CD14-positive monocyte (primary cell): ENCODE results near the gene STK32A. TPM values are rescaled to one million over a fixed set of nuclear protein-coding genes. Genes with fewer than 3 reads are reported as not detected.
A peak's percentile ranks its signal among the peaks of the same experiment; 100 is the strongest.

Source experiments
- DNase-seq, 3 donors: peaks; one replicate each; pipeline ENCODE4 v3.0.0-alpha.2; 2011 to 2022
- H2AFZ ChIP-seq: 2 replicates; pipeline ENCODE4 v1.6.0; 2012; ENCODE audit warnings: mild to moderate bottlenecking, low read depth, low read length, inconsistent platforms; ENCODE audit not compliant: insufficient read depth, poor library complexity, severe bottlenecking
- H3K27ac ChIP-seq, 2 donors: 1 replicate in 1 of 2; 2 replicates in 1 of 2; pipeline ENCODE4 v1.5.1; 2012 to 2013; ENCODE audit warnings: low read length in 2 of 2, control low read depth in 1 of 2, inconsistent platforms in 1 of 2, low read depth in 1 of 2, mild to moderate bottlenecking in 1 of 2
- H3K27me3 ChIP-seq, 2 donors: one replicate each; pipeline versions ENCODE4 v1.6.0 to v1.6.1; 2011 to 2013; ENCODE audit warnings: low read length in 2 of 2; ENCODE audit not compliant: control insufficient read depth in 2 of 2, insufficient read depth in 2 of 2
- H3K36me3 ChIP-seq, 2 donors: replicated peaks in 1 of 2; 1 replicate in 1 of 2; 2 replicates in 1 of 2; pipeline versions ENCODE4 v1.5.1 to v1.6.1; 2012 to 2013; ENCODE audit warnings: low read length in 2 of 2, control low read depth in 1 of 2, inconsistent platforms in 1 of 2, mild to moderate bottlenecking in 1 of 2; ENCODE audit not compliant: insufficient read depth in 2 of 2, control insufficient read depth in 1 of 2
- H3K4me1 ChIP-seq, 2 donors: 1 replicate in 1 of 2; 2 replicates in 1 of 2; pipeline versions ENCODE4 v1.5.1 to v1.6.1; 2012 to 2013; ENCODE audit warnings: low read length in 2 of 2, control low read depth in 1 of 2, inconsistent platforms in 1 of 2, mild to moderate bottlenecking in 1 of 2, moderate library complexity in 1 of 2; ENCODE audit not compliant: insufficient read depth in 2 of 2, control insufficient read depth in 1 of 2
- H3K4me2 ChIP-seq: replicated peaks from 2 replicates; pipeline ENCODE3; 2012; ENCODE audit warnings: low read length, moderate library complexity, mild to moderate bottlenecking; ENCODE audit not compliant: poor library complexity, severe bottlenecking; ENCODE audit errors: extremely low read depth
- H3K4me3 ChIP-seq, 3 experiments: fragments of 200-600 bp in 1 of 3; sonication (generic) in 1 of 3; replicated peaks in 1 of 3; 1 replicate in 2 of 3; 2 replicates in 1 of 3; pipeline ENCODE4 v1.5.1; 2011 to 2013; ENCODE audit warnings: low read length in 3 of 3, mild to moderate bottlenecking in 3 of 3, control low read depth in 2 of 3, low read depth in 2 of 3, inconsistent platforms in 1 of 3, moderate library complexity in 1 of 3
- H3K79me2 ChIP-seq: 2 replicates; pipeline ENCODE4 v1.6.0; 2012; ENCODE audit warnings: mild to moderate bottlenecking, control low read depth, inconsistent platforms, low read length, moderate library complexity; ENCODE audit not compliant: insufficient read depth
- H3K9ac ChIP-seq: 2 replicates; pipeline ENCODE4 v1.6.0; 2017; ENCODE audit warnings: low read length, mild to moderate bottlenecking; ENCODE audit not compliant: insufficient read depth, poor library complexity, severe bottlenecking
- H3K9me3 ChIP-seq, 2 donors: replicated peaks in 1 of 2; 1 replicate in 1 of 2; 2 replicates in 1 of 2; pipeline versions ENCODE4 v1.5.1 to v1.6.1; 2012 to 2013; ENCODE audit warnings: low read length in 2 of 2, control low read depth in 1 of 2; ENCODE audit not compliant: control insufficient read depth in 1 of 2, insufficient read depth in 1 of 2
- H4K20me1 ChIP-seq: 2 replicates; pipeline ENCODE4 v1.6.0; 2012; ENCODE audit warnings: mild to moderate bottlenecking, low read length, control low read depth, moderate library complexity; ENCODE audit not compliant: insufficient read depth
- H3K27ac Mint-ChIP-seq, 7 donors: one replicate each; pipeline ENCODE4 v1.8.0; 2020; ENCODE audit warnings: mild to moderate bottlenecking in 7 of 7, mixed read lengths in 7 of 7, moderate library complexity in 6 of 7, inconsistent platforms in 2 of 7
- H3K27me3 Mint-ChIP-seq, 3 donors: one replicate each; pipeline ENCODE4 v1.8.0; 2021 to 2022; ENCODE audit warnings: low read depth in 3 of 3, mild to moderate bottlenecking in 3 of 3, mixed read lengths in 3 of 3, moderate library complexity in 3 of 3, inconsistent platforms in 1 of 3
- H3K36me3 Mint-ChIP-seq, 2 donors: one replicate each; pipeline ENCODE4 v1.8.0; 2020; ENCODE audit warnings: mixed read lengths in 2 of 2, inconsistent platforms in 1 of 2, mild to moderate bottlenecking in 1 of 2
- H3K4me1 Mint-ChIP-seq: one replicate; pipeline ENCODE4 v1.8.0; 2020; ENCODE audit warnings: mild to moderate bottlenecking, mixed read lengths
- H3K4me3 Mint-ChIP-seq, 2 donors: one replicate each; pipeline ENCODE4 v1.8.0; 2020; ENCODE audit warnings: mild to moderate bottlenecking in 2 of 2, mixed read lengths in 2 of 2, moderate library complexity in 1 of 2
- H3K9me3 Mint-ChIP-seq, 7 donors: one replicate each; pipeline ENCODE4 v1.8.0; 2020 to 2022; ENCODE audit warnings: mixed read lengths in 7 of 7, mild to moderate bottlenecking in 6 of 7, moderate library complexity in 6 of 7, inconsistent platforms in 2 of 7
- WGBS: methylation state at CpG from one replicate; pipeline ENCODE4 v1.1.5; 2013; ENCODE audit warnings: missing lambda C conversion rate; ENCODE audit not compliant: insufficient coverage; 5-methylcytosine and 5-hydroxymethylcytosine counted together
- intact Hi-C, 2 donors: fragments of 100-400 bp; cut with micrococcal nuclease; formaldehyde crosslinking; loops; one replicate each; pipeline versions ENCODE4 v1.15.0 to v1.15.1; 2023
- polyA plus RNA-seq, 3 donors: library from polyadenylated mRNA; depleted of rRNA in 1 of 3; unstranded in 2 of 3; stranded (reverse) in 1 of 3; fragments of 300-500 nt in 2 of 3; fragments of >200 nt in 1 of 3; fragmentation: Illumina TruSeq in 2 of 3; gene quantifications; 1 replicate in 2 of 3; 2 replicates in 1 of 3; pipeline ENCODE4 v1.2.3, GENCODE V29; 2012 to 2021
- TF ChIP-seq, protein P1 (sequence below): fragments of 200-600 bp; IDR thresholded peaks from one replicate; pipeline ENCODE4 v1.8.0; 2022; ENCODE audit warnings: antibody characterized with exemption, mild to moderate bottlenecking

Gene STK32A
- polyA plus RNA-seq, 3 donors, result not detected

DNA sequence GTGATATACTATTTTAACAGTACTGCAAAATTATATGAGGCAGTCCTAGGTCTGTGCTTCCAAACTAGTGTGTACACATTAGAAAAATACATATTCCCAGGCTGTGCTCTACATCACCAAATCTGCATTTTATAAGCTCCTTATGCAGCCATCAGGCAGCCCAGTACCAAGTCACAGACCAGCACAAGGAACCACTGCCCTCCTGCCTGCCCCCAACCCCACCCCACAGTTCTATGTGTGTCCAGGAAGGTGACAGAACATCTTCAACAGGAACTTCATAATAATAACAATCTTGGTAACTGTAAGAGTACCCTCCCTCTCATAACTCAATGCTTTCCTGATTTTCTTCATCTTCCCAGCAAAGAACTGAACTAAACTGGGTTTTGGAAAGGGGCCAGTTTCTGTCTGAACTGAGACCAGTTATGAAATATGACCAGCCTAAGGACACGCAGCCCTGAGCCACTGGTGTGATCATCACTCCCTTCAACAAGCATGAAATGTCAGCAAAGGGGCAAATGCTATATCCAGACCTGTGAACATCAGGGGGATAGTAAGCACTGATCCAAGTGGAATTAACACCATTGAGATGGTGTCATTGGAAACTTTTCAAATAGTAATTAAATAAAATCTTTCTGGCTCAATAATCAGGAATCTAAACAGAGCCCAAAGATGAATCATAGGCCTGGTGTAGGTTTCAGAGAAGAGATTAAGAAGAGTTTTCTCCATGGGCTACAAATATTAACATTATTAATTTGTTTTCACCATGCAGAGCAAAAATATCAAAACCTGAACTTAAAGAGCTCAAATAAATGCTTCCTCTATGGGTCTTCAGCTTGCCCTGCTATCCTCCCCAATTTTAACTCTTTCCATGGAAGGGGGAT, 192.9 kb downstream of the STK32A start:
- no peak overlapping the region for H3K27ac ChIP-seq

DNA sequence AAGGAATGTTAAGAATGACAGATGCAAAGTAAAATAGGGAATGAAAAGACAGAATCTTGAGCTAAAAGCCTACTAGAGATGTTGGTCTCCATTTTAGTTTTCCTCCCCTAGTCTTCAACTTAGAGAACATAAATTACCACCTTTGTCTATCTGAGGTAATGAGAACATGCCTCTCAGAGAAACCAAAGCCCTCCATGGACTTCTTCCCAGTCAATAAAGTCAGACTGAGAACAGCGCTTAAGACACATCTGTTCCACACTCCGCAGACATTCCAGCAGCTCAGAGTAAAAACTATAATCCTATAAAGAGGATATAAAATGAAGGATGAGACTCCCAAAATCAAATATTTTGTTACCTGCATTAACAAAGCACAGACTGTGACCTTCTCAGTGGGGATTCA, 195.8 kb downstream of the STK32A start:
- TF ChIP-seq, protein P1, sequence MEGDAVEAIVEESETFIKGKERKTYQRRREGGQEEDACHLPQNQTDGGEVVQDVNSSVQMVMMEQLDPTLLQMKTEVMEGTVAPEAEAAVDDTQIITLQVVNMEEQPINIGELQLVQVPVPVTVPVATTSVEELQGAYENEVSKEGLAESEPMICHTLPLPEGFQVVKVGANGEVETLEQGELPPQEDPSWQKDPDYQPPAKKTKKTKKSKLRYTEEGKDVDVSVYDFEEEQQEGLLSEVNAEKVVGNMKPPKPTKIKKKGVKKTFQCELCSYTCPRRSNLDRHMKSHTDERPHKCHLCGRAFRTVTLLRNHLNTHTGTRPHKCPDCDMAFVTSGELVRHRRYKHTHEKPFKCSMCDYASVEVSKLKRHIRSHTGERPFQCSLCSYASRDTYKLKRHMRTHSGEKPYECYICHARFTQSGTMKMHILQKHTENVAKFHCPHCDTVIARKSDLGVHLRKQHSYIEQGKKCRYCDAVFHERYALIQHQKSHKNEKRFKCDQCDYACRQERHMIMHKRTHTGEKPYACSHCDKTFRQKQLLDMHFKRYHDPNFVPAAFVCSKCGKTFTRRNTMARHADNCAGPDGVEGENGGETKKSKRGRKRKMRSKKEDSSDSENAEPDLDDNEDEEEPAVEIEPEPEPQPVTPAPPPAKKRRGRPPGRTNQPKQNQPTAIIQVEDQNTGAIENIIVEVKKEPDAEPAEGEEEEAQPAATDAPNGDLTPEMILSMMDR, result no peak
- no peaks in the 10 kb centered on the region for H3K36me3 ChIP-seq
- H3K27me3 Mint-ChIP-seq, result no peaks in the 10 kb centered on the region
- peaks cover 0 to 1% (median 0%) of the 10 kb centered on the region in 7 donors for H3K9me3 Mint-ChIP-seq
- H3K4me2 ChIP-seq, result no peak overlapping the region
- no peaks in the 10 kb centered on the region for H3K9me3 ChIP-seq
- WGBS, result no CpG with 5 or more reads among the region's 2 CpGs
- no peaks in the 10 kb centered on the region for H3K79me2 ChIP-seq
- H4K20me1 ChIP-seq, result no peaks in the 10 kb centered on the region
- no peaks in the 10 kb centered on the region for H3K36me3 Mint-ChIP-seq
- intact Hi-C loops, result no loop called here
- H3K27ac Mint-ChIP-seq, result peak overlapping the region in 1 of 7 donors; percentile 20
- no peaks in the 10 kb centered on the region for H3K4me1 ChIP-seq
- peaks cover 20% of the 10 kb centered on the region for H3K4me1 Mint-ChIP-seq
- H3K4me3 ChIP-seq, result no peak overlapping the region
- H2AFZ ChIP-seq, result no peak overlapping the region
- H3K9ac ChIP-seq, result no peak overlapping the region
- DNase-seq, result no peak
- no peak overlapping the region for H3K27ac ChIP-seq
- H3K27me3 ChIP-seq, result no peaks in the 10 kb centered on the region
- no peak overlapping the region for H3K4me3 Mint-ChIP-seq

More for the DNA sequence above, 192.9 kb downstream of the STK32A start:
- Mint-ChIP-seq H3K27me3 (no peaks in the 10 kb centered on the region), H3K36me3 (no peaks in the 10 kb centered on the region), H3K4me3 (no peak overlapping the region), H3K27ac (no peak overlapping the region), H3K4me1 (peaks cover 20% of the 10 kb centered on the region), H3K9me3 (no peaks in the 10 kb centered on the region)
- WGBS, result 0% methylated on average over 1 of the region's 1 CpG
- no peak for DNase-seq
- H3K27me3 ChIP-seq, result no peaks in the 10 kb centered on the region
- H3K9ac ChIP-seq, result no peak overlapping the region
- no peaks in the 10 kb centered on the region for H3K4me1 ChIP-seq
- H2AFZ ChIP-seq, result no peak overlapping the region
- TF ChIP-seq, protein P1, result no peak
- H3K4me3 ChIP-seq, result no peak overlapping the region
- H4K20me1 ChIP-seq, result no peaks in the 10 kb centered on the region
- no peaks in the 10 kb centered on the region for H3K36me3 ChIP-seq
- H3K4me2 ChIP-seq, result no peak overlapping the region
- H3K9me3 ChIP-seq, result no peaks in the 10 kb centered on the region
- intact Hi-C loops, result no loop called here
- H3K79me2 ChIP-seq, result no peaks in the 10 kb centered on the region
